ENCODE measurements around the gene ERC2.

- TF ChIP-seq POLR2A (IDR thresholded peaks at IDR 0.05; ENCODE audit: low read depth, low read length) (no peak), POLR2AphosphoS5 (IDR thresholded peaks at IDR 0.05; ENCODE audit: low read depth, low read length) (no peak), PAX5 (IDR thresholded peaks at IDR 0.05; ENCODE audit: insufficient read depth, low read length, severe bottlenecking) (no peak), TAF1 (IDR thresholded peaks at IDR 0.05; ENCODE audit: low read depth, low read length) (no peak)
Observed at GRCh38 chr3:56389183-56389830, 79.0 kb downstream of the ERC2 start.
